ENCODE results near the gene EXOC4. TPM values are rescaled to one million over a fixed set of nuclear protein-coding genes. Genes with fewer than 3 reads are reported as not detected.
A peak's percentile ranks its signal among the peaks of the same experiment; 100 is the strongest.

EXOC4 gene
- total and polyA plus RNA-seq, 4 donors = 47.5 to 100 (median 72.3) TPM

DNA sequence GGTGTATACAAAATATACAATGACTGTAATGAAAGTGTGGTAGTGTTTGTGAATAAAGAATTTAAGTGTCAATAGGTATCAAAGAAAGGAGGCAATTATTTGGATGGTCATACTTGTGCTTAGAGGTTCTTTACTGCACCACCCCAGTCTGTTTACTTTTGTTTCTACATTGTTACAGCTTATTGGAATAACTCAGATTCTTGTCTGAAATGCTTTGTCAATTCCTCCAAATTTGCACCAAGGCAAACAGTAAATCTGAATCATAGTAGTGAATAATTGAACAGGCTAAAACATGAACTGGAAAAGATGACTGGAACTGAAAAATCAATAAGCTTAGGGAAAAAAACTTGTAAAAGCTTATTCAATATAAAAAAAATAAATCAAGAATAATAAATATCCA lies 319.2 kb downstream of the EXOC4 start:
- Histone ChIP-seq H3K27ac (ENCODE audit: low read depth, low read length) (no peak overlapping the region), H3K36me3 (ENCODE audit: control insufficient read depth, insufficient read depth, low read length) (no peaks in the 10 kb centered on the region), H3K4me3 (ENCODE audit: low read depth, low read length) (no peak overlapping the region), H3K9me3 (ENCODE audit: control insufficient read depth, insufficient read depth, low read length) (no peaks in the 10 kb centered on the region), H3K27me3 (ENCODE audit: control insufficient read depth, insufficient read depth, low read length) (no peaks in the 10 kb centered on the region), H3K4me1 (ENCODE audit: control insufficient read depth, insufficient read depth, low read length) (no peaks in the 10 kb centered on the region)
- no peak for DNase-seq (ENCODE audit: low read depth in 4 of 6, low spot score in 6 of 6)

DNA sequence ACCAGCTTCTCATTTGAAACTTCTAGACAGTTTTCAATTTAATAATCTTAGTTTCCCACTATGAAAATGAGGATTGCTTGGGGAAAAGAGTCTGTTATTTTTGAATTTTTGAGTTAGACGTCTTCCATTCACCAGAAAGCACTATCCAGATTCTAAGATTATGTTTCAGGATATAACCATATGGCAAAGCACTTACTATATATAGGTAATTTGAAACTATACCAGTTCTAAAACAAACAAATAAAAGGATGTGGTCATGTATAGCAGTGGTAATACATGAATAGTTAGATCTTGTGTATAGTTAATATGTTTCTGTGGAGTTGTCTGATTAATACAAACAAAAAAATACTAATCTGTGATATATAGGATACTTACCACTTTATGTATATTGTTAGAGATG lies 320.0 kb downstream of the EXOC4 start:
- WGBS (ENCODE audit: insufficient coverage) = no CpG with 5 or more reads among the region's 1 CpG
- no peak for DNase-seq (ENCODE audit: low read depth in 4 of 6, low spot score in 6 of 6)
- H3K4me1 ChIP-seq (ENCODE audit: control insufficient read depth, insufficient read depth, low read length) = no peaks in the 10 kb centered on the region

DNA sequence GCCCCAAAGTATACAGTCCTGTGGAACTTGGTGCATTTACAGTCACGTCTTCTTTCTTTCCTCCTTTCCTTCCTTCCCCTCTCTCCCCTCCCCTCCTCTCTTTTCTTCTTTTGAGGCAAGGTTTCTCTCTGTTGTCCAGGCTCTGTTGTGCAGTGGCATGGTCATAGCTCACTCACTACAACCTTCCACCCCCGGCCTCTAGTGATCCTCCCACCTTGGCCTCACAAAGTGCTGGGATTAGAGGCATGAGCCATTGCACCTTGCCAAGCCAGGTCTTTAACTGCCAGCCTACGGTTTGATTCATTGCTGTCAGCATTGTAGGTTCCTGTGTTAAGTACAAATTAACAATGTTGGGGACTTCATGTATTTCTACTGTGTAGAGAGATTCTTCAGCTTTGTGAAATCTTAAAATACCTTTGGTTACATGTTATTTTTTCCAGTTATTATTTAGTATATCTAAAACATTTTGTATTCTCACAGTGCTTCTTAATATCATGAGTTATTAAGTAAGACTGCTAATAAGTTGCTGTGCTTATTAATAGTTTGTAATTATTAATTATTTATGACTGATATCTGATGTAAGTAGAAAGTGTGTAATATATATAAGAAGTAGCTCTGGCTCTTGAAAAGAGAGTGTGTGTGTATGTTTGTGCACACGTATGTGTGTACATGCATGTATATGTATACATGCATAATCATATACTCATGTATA lies 320.8 kb downstream of the EXOC4 start:
- Histone ChIP-seq H3K27me3 (ENCODE audit: control insufficient read depth, insufficient read depth, low read length) (no peaks in the 10 kb centered on the region), H3K9me3 (ENCODE audit: control insufficient read depth, insufficient read depth, low read length) (no peaks in the 10 kb centered on the region), H3K27ac (ENCODE audit: low read depth, low read length) (no peak overlapping the region), H3K4me1 (ENCODE audit: control insufficient read depth, insufficient read depth, low read length) (no peaks in the 10 kb centered on the region), H3K36me3 (ENCODE audit: control insufficient read depth, insufficient read depth, low read length) (no peaks in the 10 kb centered on the region), H3K4me3 (ENCODE audit: low read depth, low read length) (no peak overlapping the region)
- 85% methylated on average over 2 of the region's 4 CpGs for WGBS (ENCODE audit: insufficient coverage)
- DNase-seq (ENCODE audit: low read depth in 4 of 6, low spot score in 6 of 6) = no peak

More for the DNA sequence above, 320.0 kb downstream of the EXOC4 start:
- no peak overlapping the region for H3K27ac ChIP-seq (ENCODE audit: low read depth, low read length)
- H3K36me3 ChIP-seq (ENCODE audit: control insufficient read depth, insufficient read depth, low read length) = no peaks in the 10 kb centered on the region
- H3K27me3 ChIP-seq (ENCODE audit: control insufficient read depth, insufficient read depth, low read length) = no peaks in the 10 kb centered on the region
- H3K4me3 ChIP-seq (ENCODE audit: low read depth, low read length) = no peak overlapping the region
- H3K9me3 ChIP-seq (ENCODE audit: control insufficient read depth, insufficient read depth, low read length) = no peaks in the 10 kb centered on the region

DNA sequence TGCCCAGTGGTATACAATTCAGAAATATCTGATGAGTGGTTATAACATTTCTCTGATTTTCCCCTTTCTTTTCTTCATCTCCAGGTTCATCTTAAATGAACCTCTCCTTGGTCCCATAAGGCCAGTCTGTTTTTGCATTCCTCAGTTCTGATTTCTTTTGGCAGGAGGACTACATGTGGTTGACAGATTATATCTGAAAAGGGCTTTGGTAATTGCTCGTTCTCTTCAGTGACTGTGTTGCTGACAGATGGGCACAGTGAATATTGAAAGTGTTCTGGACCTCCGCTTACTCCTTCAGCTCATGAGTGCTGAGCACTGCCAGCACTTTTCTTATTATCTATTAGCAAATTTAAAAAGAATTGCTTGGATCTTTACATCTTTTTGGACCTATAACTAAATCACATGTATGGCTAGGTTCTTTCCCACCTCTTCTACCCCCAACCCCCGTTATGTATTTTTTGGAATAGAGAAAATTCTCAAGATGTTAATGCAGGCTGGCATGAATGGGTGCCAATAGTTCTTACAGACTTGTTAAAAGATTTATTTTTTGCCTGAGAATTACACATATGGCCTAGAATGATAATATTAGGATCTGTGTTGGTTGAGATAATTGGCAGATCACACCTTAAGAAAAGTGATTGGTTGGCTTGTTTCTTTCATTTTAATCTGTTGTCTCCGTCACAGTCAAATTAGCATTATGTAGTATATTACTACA lies 323.0 kb downstream of the EXOC4 start:
- Histone ChIP-seq H3K27me3 (ENCODE audit: control insufficient read depth, insufficient read depth, low read length) (no peaks in the 10 kb centered on the region), H3K36me3 (ENCODE audit: control insufficient read depth, insufficient read depth, low read length) (no peaks in the 10 kb centered on the region), H3K4me1 (ENCODE audit: control insufficient read depth, insufficient read depth, low read length) (no peaks in the 10 kb centered on the region), H3K4me3 (ENCODE audit: low read depth, low read length) (no peak overlapping the region), H3K9me3 (ENCODE audit: control insufficient read depth, insufficient read depth, low read length) (no peaks in the 10 kb centered on the region), H3K27ac (ENCODE audit: low read depth, low read length) (no peak overlapping the region)
- DNase-seq (ENCODE audit: low read depth in 4 of 6, low spot score in 6 of 6) = peak in 2 of 6 donors; percentile 64 to 92
- WGBS (ENCODE audit: insufficient coverage) = no CpG with 5 or more reads among the region's 4 CpGs

DNA sequence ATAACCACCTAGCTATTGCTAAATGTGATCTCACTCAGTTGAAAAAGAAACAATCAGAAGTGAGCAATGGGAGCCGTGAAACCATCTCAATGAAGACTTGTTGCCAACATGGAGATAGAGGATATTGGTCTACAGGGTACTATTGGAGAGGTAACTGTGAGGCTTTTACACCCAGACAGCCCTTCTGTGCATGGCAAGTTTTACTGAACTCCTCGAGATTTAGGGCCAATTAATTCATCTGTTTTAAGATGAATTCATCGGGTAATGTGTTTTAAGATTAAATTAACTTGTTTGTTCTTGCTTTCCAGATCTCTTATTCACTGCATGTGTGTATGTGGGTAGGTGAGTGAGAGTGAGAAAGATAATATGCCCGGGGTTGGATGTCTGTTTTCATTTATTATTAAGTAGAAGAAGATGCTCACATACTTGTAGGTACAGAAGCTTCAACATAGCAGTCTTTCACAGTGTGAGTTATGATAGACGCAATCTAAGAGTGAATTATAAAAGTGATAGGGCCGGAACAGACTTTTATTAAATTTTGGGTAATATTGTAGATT lies 323.8 kb downstream of the EXOC4 start:
- no peak overlapping the region for H3K4me3 ChIP-seq (ENCODE audit: low read depth, low read length)
- DNase-seq (ENCODE audit: low read depth in 4 of 6, low spot score in 6 of 6) = peak in 1 of 6 donors; percentile 70
- 80% methylated on average over 2 of the region's 6 CpGs for WGBS (ENCODE audit: insufficient coverage)

DNA sequence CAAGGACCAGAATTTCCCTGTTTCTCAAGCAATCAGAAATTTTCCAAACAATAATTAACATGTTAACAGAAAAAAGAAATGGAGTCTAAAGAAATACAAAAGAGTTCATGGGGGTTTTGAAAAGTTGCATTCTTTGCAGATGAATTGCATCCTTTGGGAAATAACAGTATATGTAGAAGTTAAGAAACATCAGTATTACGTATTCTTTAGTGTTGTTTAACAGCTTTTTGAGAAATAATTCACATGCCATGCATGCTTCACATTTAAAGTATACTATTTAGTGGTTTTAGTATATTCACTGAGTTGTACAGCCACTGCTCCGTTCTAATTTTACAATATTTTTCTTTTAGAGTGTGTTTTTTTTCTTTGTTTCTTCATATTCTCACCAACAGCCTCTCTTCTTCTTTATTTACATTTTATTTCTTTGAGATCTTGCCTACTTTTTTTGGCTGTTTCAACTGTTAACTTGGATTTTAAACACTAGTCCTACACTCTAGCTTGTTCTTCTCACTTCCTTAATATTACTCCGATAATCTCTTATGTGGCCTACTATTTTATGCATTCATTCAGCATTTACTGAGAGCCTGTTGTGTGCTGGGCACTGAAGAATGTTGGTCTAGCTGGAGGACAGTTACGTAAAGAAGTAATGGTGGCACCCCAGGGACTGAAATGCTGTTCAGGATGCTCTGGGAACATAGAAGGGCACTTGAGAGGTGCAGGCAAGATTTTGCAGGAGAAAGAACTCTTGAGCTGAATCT lies 330.1 kb downstream of the EXOC4 start:
- WGBS (ENCODE audit: insufficient coverage) = 69% methylated on average over 1 of the region's 4 CpGs
- no peaks in the 10 kb centered on the region for H3K4me1 ChIP-seq (ENCODE audit: control insufficient read depth, insufficient read depth, low read length)

More for the DNA sequence above, 323.8 kb downstream of the EXOC4 start:
- no peaks in the 10 kb centered on the region for H3K36me3 ChIP-seq (ENCODE audit: control insufficient read depth, insufficient read depth, low read length)
- no peaks in the 10 kb centered on the region for H3K4me1 ChIP-seq (ENCODE audit: control insufficient read depth, insufficient read depth, low read length)
- no peaks in the 10 kb centered on the region for H3K9me3 ChIP-seq (ENCODE audit: control insufficient read depth, insufficient read depth, low read length)
- no peak overlapping the region for H3K27ac ChIP-seq (ENCODE audit: low read depth, low read length)
- H3K27me3 ChIP-seq (ENCODE audit: control insufficient read depth, insufficient read depth, low read length) = no peaks in the 10 kb centered on the region

DNA sequence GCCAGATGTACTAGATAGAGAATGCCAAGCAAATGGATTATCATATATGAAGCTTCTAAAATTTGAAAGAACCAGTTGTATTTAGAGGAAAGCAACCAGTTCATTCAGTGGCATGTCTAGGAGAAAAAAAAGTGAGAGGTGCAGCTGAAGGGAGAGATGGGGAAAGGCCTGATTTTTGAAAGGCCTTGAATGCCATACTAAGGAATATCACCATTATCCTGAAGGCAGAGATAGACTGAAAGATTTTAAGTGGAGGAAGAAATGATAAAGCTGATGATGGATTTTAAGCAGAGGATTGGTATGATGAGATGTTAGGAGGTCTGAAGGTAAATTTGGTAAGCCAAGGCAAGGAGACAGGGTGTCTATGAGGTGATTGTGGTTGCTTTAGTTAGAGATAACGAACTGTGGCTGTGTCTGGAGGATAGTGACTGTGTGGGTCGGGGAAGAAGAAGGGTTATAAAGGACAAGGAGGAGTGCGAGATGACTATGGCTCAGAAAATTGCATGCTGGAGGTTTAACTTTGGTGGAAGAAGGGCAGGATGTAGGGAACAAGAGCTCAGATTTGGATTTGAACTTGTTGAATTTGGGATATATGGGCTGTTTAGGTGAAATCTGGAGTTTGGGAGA lies 330.8 kb downstream of the EXOC4 start:
- H3K36me3 ChIP-seq (ENCODE audit: control insufficient read depth, insufficient read depth, low read length) = no peaks in the 10 kb centered on the region
- no peaks in the 10 kb centered on the region for H3K9me3 ChIP-seq (ENCODE audit: control insufficient read depth, insufficient read depth, low read length)
- H3K4me3 ChIP-seq (ENCODE audit: low read depth, low read length) = no peak overlapping the region
- no peak overlapping the region for H3K27ac ChIP-seq (ENCODE audit: low read depth, low read length)
- no peaks in the 10 kb centered on the region for H3K4me1 ChIP-seq (ENCODE audit: control insufficient read depth, insufficient read depth, low read length)
- 98% methylated on average over 3 of the region's 3 CpGs for WGBS (ENCODE audit: insufficient coverage)
- no peak for DNase-seq (ENCODE audit: low read depth in 4 of 6, low spot score in 6 of 6)
- no peaks in the 10 kb centered on the region for H3K27me3 ChIP-seq (ENCODE audit: control insufficient read depth, insufficient read depth, low read length)

More for the DNA sequence above, 330.1 kb downstream of the EXOC4 start:
- no peak overlapping the region for H3K4me3 ChIP-seq (ENCODE audit: low read depth, low read length)
- DNase-seq (ENCODE audit: low read depth in 4 of 6, low spot score in 6 of 6) = no peak
- no peaks in the 10 kb centered on the region for H3K36me3 ChIP-seq (ENCODE audit: control insufficient read depth, insufficient read depth, low read length)
- no peaks in the 10 kb centered on the region for H3K9me3 ChIP-seq (ENCODE audit: control insufficient read depth, insufficient read depth, low read length)
- H3K27me3 ChIP-seq (ENCODE audit: control insufficient read depth, insufficient read depth, low read length) = no peaks in the 10 kb centered on the region
- no peak overlapping the region for H3K27ac ChIP-seq (ENCODE audit: low read depth, low read length)

DNA sequence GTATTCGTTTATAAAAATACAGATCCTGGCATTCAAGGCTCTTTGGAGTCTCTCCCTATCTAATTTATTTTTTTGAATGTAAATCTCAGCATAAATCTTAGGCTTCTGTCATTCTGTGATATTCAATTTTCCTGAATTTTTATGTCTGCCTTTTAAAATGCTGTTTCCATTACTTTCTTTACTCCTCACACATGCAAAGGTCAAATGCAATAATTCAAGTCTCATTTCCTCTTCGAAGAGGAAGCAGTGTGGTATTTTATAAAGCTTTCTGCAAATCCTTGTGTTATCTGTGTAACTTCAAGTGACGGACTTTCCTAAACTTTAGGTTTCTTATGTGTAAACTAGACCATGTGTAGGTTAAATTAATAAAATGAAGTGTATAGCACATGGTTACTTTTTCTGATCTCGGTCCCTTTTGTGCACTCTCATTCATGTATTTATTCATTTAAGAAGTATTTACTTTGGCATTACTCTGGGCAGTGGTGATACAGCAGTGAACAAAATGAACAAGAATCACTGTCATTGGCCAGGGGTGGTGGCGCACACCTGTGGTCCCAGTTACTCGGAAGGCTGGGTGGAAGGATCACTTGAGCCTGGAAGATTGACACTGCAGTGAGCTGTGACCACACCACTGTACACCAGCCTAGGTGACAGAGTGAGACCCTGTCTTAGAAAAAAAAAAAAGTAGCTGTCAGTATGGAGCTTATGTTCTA lies 332.2 kb downstream of the EXOC4 start:
- H3K4me3 ChIP-seq (ENCODE audit: low read depth, low read length) = no peak overlapping the region
- no peaks in the 10 kb centered on the region for H3K4me1 ChIP-seq (ENCODE audit: control insufficient read depth, insufficient read depth, low read length)
- H3K9me3 ChIP-seq (ENCODE audit: control insufficient read depth, insufficient read depth, low read length) = no peaks in the 10 kb centered on the region
- H3K27me3 ChIP-seq (ENCODE audit: control insufficient read depth, insufficient read depth, low read length) = no peaks in the 10 kb centered on the region
- DNase-seq (ENCODE audit: low read depth in 4 of 6, low spot score in 6 of 6) = no peak
- H3K27ac ChIP-seq (ENCODE audit: low read depth, low read length) = no peak overlapping the region
- no peaks in the 10 kb centered on the region for H3K36me3 ChIP-seq (ENCODE audit: control insufficient read depth, insufficient read depth, low read length)
- WGBS (ENCODE audit: insufficient coverage) = 100% methylated on average over 2 of the region's 6 CpGs

DNA sequence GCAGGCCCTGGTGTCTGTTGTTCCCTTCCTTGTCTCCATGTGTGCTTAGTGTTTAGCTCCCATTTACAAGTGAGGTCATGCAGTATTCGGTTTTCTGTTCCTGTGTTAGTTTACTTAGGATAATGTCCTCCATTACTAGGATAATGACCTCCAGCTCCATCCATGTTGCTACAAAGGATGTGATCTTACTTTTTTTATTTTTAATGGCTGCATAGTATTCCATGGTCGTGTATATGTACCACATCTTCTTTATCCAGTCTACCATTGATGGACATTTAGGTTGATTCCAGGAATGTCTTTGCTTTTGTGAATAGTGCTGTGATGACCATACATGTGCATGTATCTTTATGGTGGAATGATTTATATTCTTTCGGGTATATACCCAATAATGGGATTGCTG lies 333.4 kb downstream of the EXOC4 start:
- DNase-seq (ENCODE audit: low read depth in 4 of 6, low spot score in 6 of 6) = no peak
- no peaks in the 10 kb centered on the region for H3K27me3 ChIP-seq (ENCODE audit: control insufficient read depth, insufficient read depth, low read length)
- no peak overlapping the region for H3K4me3 ChIP-seq (ENCODE audit: low read depth, low read length)
- no peak overlapping the region for H3K27ac ChIP-seq (ENCODE audit: low read depth, low read length)
- H3K4me1 ChIP-seq (ENCODE audit: control insufficient read depth, insufficient read depth, low read length) = no peaks in the 10 kb centered on the region
- no peaks in the 10 kb centered on the region for H3K9me3 ChIP-seq (ENCODE audit: control insufficient read depth, insufficient read depth, low read length)
- no peaks in the 10 kb centered on the region for H3K36me3 ChIP-seq (ENCODE audit: control insufficient read depth, insufficient read depth, low read length)
- WGBS (ENCODE audit: insufficient coverage) = no CpG with 5 or more reads among the region's 3 CpGs
